Muscle of leg (tissue), 11 donors: ENCODE data around the gene NOL7. TPM values are rescaled to one million over a fixed set of nuclear protein-coding genes. Genes with fewer than 3 reads are reported as not detected.

ENCODE experiments used
- DNase-seq: peaks from one replicate; pipeline ENCODE4 v3.0.0; 2013
- H3K27ac ChIP-seq: one replicate; pipeline ENCODE4 v1.5.1; 2013; ENCODE audit warnings: mild to moderate bottlenecking, low read length, control low read depth
- H3K27me3 ChIP-seq: one replicate; pipeline ENCODE4 v1.6.1; 2013; ENCODE audit warnings: low read length; ENCODE audit not compliant: control insufficient read depth, insufficient read depth
- H3K36me3 ChIP-seq: one replicate; pipeline ENCODE4 v1.6.1; 2013; ENCODE audit warnings: low read length; ENCODE audit not compliant: control insufficient read depth, insufficient read depth
- H3K4me1 ChIP-seq: one replicate; pipeline ENCODE4 v1.6.1; 2013; ENCODE audit warnings: low read length; ENCODE audit not compliant: control insufficient read depth, insufficient read depth
- H3K4me3 ChIP-seq: one replicate; pipeline ENCODE4 v1.5.1; 2013; ENCODE audit warnings: low read length, control low read depth
- H3K9me3 ChIP-seq: replicated peaks from 2 replicates; pipeline ENCODE4 v1.6.1; 2013; ENCODE audit warnings: low read depth, low read length; ENCODE audit not compliant: control insufficient read depth
- WGBS: methylation state at CpG from one replicate; pipeline ENCODE4 v1.1.5; 2013; ENCODE audit warnings: missing lambda C conversion rate; ENCODE audit not compliant: insufficient coverage; 5-methylcytosine and 5-hydroxymethylcytosine counted together
- polyA plus RNA-seq, 8 donors: library from polyadenylated mRNA; unstranded; fragments of 120-200 nt; gene quantifications; one replicate each; pipeline versions ENCODE4 v1.2.1 to v1.2.3, GENCODE V29; 2013; ENCODE audit warnings: inconsistent platforms in 1 of 8, low replicate concordance in 1 of 8; ENCODE audit not compliant: insufficient read length in 8 of 8, insufficient read depth in 1 of 8
- total RNA-seq: library from RNA; stranded (reverse); fragments of 120-200 nt; gene quantifications from one replicate; pipeline ENCODE4 v1.2.4, GENCODE V29; 2013

NOL7 gene
- total and polyA plus RNA-seq, 9 donors: 49.7 to 69.0 (median 64.6) TPM

DNA sequence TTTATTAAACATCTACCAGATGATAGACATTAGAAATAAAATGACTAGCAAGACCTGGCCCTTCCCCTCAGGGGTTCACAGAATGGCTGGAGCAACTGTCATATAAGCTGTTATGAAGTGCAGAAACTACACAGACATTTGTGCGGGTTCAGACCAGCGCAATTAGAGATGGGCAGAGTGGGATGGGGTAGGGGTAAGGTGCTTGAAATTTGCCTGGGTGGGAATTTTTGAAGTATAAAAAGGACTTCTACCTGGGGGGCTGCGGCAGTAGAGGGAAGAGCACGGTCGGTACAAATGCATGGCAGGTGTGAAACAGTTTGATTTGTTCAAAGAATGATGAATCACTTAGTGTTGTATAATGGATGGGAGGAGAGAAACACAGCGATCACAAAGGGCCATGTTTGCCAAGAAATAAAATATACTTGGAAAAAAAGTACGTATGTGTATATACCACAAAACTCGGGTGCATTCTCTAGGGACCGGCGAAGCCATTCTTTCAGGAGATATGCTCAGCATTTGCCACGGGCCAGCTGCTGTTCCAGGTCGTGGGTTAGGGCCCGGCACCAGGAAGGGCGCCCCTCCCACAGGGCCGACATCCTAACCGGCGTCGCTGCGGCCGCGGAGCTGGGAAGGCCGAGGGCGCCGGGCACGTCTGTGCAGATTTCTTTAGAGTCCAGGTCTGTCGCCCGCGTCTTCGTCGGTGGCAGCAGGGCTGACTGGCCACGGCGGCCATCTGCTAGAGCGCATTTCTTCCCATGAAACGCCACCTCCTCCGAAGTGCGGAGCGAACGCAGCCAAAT lies 809 bp upstream of the NOL7 start:
- Histone ChIP-seq H3K27me3 (no peaks in the 10 kb centered on the region), H3K4me1 (peaks cover 7% of the 10 kb centered on the region), H3K36me3 (peaks cover 25% of the 10 kb centered on the region), H3K4me3 (peak overlapping the region; percentile 86), H3K27ac (peak overlapping the region; percentile 98), H3K9me3 (no peaks in the 10 kb centered on the region)
- 3% methylated on average over 37 of the region's 38 CpGs for WGBS
- DNase-seq: no peak

DNA sequence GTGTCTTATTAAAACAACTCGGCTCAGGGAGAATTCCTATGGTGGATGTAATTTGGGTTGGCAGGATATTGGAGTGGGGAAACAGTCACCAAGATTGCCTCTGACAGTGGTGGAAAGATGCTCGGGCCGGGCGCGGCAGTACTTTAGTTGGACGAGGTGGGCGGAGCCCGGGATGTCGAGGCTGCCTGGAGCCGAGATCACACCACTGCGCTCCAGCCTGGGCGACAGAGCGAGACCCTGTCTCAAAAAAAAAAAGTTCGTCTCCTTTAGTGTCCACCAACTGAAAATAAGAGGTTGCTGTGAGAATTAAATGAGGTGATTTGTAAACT lies 621 bp downstream of the NOL7 start:
- 0% methylated on average over 12 of the region's 14 CpGs for WGBS
- Histone ChIP-seq H3K9me3 (no peaks in the 10 kb centered on the region), H3K36me3 (peaks cover 33% of the 10 kb centered on the region), H3K4me3 (peak overlapping the region; percentile 86), H3K27ac (peak overlapping the region; percentile 90), H3K27me3 (no peaks in the 10 kb centered on the region), H3K4me1 (peaks cover 7% of the 10 kb centered on the region)
- DNase-seq: peak; percentile 53

DNA sequence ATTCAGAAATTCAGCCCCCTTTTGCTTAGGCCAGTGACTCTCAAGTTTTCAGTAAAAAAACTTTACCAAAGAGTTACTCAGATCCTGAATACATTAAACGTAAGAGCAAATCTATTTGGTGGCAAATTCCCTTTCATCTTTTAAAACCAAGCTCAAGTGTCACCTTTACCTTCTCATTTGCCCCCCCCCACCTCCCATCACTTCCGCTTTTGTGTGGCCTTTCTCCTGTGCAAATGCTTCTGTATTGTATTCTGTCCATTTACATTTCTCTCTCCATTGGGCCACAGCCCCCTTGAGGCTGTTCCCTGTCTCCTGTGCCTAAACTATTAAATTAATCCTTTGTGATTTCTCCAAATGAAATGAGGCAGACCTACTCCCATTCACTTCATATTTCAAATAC lies 1.9 kb downstream of the NOL7 start:
- 75% methylated on average over 1 of the region's 2 CpGs for WGBS
- H3K36me3 ChIP-seq: peaks cover 40% of the 10 kb centered on the region
- no peaks in the 10 kb centered on the region for H3K9me3 ChIP-seq
- no peaks in the 10 kb centered on the region for H3K27me3 ChIP-seq
- DNase-seq: no peak
- H3K4me1 ChIP-seq: peaks cover 7% of the 10 kb centered on the region
- no peak overlapping the region for H3K4me3 ChIP-seq
- H3K27ac ChIP-seq: no peak overlapping the region

DNA sequence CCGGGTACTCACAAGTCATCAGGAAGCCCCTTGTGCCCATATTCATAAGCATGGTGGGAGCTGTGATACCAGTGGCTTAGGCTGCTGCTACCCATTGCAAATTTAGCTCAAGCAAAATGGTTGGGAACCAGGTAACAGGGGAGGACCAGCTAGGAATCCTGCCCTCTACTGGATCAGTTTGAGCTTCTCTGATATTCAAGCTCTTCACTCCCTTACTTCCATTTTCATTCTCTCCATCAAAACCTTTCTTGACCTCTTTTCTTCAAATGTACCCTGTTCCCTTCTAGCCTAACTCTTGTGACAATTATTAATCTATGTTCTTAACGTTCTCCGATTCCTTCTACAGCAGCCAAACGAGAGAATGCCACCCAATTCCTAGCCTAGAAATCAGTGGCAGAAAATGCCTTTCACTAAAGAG lies 9.7 kb downstream of the NOL7 start:
- Histone ChIP-seq H3K27ac (no peak overlapping the region), H3K9me3 (no peaks in the 10 kb centered on the region), H3K36me3 (peaks cover 34% of the 10 kb centered on the region), H3K4me1 (no peaks in the 10 kb centered on the region), H3K27me3 (no peaks in the 10 kb centered on the region), H3K4me3 (no peak overlapping the region)
- WGBS: 50% methylated on average over 1 of the region's 4 CpGs
- no peak for DNase-seq

DNA sequence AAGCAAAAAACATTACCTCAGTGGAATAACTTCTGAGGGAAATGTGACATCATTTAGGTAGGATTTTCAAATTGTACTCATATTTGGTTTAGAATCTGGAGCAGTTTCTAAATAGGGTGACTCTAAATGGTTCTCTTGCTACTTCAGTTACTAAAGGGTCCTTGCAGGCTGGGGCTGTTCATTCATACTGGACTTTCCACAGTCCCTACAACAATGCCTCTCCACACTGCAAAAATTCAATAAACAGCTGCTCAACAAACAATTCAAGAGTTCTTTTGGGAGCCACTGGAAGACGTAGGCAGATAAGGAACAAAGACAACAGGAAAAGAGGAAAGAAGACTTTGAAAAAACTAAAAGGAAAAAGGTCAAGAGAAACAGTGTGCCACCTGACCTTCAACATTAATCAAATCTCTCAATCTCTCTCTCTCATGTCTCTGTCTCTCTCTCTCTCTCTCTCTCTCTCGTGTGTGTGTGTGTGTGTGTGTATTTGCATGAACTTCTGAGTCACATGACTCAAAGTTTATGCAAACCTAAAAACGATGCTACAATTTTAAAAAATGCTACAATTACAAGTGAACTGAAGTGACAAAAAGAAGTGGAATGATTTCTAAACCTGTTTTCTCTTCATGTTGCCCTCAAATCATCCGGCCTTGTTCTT lies 14.5 kb downstream of the NOL7 start:
- Histone ChIP-seq H3K4me3 (no peak overlapping the region), H3K27me3 (no peaks in the 10 kb centered on the region), H3K9me3 (no peaks in the 10 kb centered on the region), H3K36me3 (peaks cover 24% of the 10 kb centered on the region), H3K27ac (no peak overlapping the region), H3K4me1 (no peaks in the 10 kb centered on the region)
- no peak for DNase-seq
- no CpG with 5 or more reads among the region's 4 CpGs for WGBS

DNA sequence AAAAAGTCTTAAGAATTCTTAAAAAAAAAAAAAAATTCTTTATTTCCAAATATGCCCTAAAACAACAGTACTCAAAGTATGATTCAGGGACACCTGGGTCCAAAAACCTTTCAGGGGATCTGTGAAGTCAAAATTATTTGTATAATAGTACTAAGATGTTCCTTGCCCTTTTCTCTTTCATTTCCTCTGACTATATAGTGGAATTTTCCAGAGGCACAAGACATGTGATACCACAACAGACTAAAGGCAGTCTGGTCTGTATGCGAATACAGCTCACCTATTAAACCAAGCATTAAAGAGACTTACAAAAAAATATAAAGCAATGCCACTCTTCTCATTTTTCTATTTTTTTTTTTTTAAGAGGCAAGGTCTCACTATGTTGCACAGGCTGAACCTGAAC lies 15.4 kb downstream of the NOL7 start:
- no peak for DNase-seq
- H3K36me3 ChIP-seq: peaks cover 16% of the 10 kb centered on the region
- no CpG with 5 or more reads among the region's 1 CpG for WGBS

DNA sequence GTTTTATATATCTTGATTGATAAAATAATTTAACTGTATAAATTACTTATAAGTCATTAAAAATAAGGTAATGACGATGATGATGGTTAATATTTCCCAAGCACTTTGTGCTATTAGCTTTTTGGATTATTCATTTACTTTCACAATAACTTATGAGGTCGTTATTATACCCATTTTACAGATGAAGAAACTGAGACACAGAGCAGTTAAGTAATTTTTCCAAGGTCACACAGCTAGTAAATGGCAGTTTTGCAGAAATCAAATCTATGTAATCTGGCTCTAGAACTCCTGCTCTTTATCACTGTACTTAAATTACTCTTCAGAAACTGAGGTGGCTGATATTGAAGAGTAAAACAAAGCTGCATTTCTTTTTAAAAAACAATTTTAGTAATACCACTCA lies 18.2 kb downstream of the NOL7 start:
- Histone ChIP-seq H3K27ac (no peak overlapping the region), H3K36me3 (peaks cover 14% of the 10 kb centered on the region)
- no CpG with 5 or more reads among the region's 2 CpGs for WGBS

More for the DNA sequence above, 15.4 kb downstream of the NOL7 start:
- Histone ChIP-seq H3K4me1 (no peaks in the 10 kb centered on the region), H3K27ac (no peak overlapping the region), H3K4me3 (no peak overlapping the region), H3K9me3 (no peaks in the 10 kb centered on the region), H3K27me3 (no peaks in the 10 kb centered on the region)

DNA sequence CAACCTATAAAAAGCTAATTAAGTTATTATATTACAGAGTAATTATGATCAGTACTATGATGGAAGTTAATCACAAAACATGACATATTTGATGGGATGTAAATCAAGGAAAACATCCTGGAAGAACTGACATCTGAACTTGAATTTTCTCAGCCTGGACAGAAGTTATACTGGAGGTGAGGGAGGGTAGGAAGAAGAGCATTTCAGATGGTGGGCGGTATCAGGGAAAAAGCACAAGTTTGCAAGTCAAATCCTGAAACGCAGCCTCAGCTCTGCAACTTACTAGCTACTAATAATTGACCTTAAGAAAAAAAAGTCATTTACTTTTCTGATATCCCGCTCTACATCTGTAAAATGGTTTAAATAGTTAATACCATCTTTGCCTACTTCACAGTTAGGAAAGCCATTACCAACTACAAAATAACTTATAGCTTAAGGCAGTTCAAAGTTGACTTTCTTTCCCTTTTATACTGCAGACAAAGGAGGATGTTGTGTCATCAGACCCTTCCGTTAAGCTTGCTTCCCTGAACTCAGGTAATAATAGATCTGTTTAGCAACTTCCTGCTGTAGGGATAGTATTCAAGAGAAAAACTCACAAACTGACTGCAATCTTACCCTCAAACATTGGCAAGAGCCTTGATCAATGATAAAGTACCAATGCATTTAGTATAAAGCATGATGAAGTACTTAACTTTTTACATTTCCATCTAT lies 21.0 kb downstream of the NOL7 start:
- Histone ChIP-seq H3K36me3 (peaks cover 12% of the 10 kb centered on the region), H3K27ac (peak overlapping the region; percentile 37), H3K4me3 (no peak overlapping the region), H3K4me1 (no peaks in the 10 kb centered on the region), H3K9me3 (no peaks in the 10 kb centered on the region), H3K27me3 (no peaks in the 10 kb centered on the region)
- WGBS: no CpG with 5 or more reads among the region's 4 CpGs
- no peak for DNase-seq

More for the DNA sequence above, 18.2 kb downstream of the NOL7 start:
- no peaks in the 10 kb centered on the region for H3K27me3 ChIP-seq
- no peak overlapping the region for H3K4me3 ChIP-seq
- no peaks in the 10 kb centered on the region for H3K4me1 ChIP-seq
- H3K9me3 ChIP-seq: no peaks in the 10 kb centered on the region
- no peak for DNase-seq

DNA sequence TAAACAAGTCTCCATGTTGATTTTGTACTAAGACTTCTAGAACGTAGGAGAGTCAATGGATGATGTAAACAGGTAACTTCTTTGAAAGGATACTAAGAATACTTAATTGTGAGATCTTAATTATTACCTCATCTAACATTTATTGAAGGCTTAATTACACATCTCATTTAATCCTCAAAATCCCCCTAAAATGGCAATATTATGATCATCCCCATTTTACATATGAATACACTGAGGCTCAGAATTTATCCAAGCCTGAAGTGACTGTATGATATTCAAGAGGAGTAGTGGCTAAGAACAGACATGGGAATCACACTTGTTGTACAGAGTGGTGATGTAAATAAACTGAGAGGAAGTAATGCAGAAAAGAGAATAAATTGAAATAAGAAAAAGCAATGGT lies 22.9 kb downstream of the NOL7 start:
- WGBS: no CpG with 5 or more reads among the region's 1 CpG
- no peak for DNase-seq
- H3K4me1 ChIP-seq: no peaks in the 10 kb centered on the region
- H3K4me3 ChIP-seq: no peak overlapping the region
- no peak overlapping the region for H3K27ac ChIP-seq
- H3K27me3 ChIP-seq: no peaks in the 10 kb centered on the region
- H3K9me3 ChIP-seq: no peaks in the 10 kb centered on the region
- peaks cover 5% of the 10 kb centered on the region for H3K36me3 ChIP-seq

DNA sequence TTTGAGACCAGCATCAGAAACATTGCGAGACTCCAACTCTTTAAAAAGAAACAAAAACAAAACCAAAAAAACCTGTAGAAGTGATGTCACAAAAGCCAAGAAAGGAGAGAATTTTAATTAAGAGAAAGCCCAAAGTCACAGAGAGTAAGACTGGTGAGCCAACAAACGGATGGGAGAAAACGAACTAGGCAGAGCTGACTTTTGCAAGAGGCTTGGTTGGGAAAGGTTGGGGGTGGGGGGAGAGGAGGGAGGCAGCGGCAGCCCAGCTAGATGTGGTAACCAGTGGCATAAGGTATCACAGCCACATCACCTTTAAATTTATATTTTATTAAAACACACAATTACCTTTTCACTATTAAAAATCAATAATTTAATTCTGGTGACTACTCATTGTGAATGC lies 23.5 kb downstream of the NOL7 start:
- Histone ChIP-seq H3K27me3 (no peaks in the 10 kb centered on the region), H3K36me3 (peaks cover 5% of the 10 kb centered on the region), H3K27ac (no peak overlapping the region), H3K4me3 (no peak overlapping the region), H3K4me1 (no peaks in the 10 kb centered on the region), H3K9me3 (no peaks in the 10 kb centered on the region)
- 79% methylated on average over 2 of the region's 4 CpGs for WGBS
- no peak for DNase-seq
